Subcutaneous adipose tissue (tissue), 4 donors: ENCODE results near the gene TM4SF4. TPM values are rescaled to one million over a fixed set of nuclear protein-coding genes. Genes with fewer than 3 reads are reported as not detected.

Source experiments
- total RNA-seq, 4 donors: library from RNA; depleted of rRNA; stranded (reverse); fragments of >200 nt; gene quantifications; one replicate each; pipeline ENCODE4 v1.1.0, GENCODE V29; 2016
- TF ChIP-seq, protein P1 (sequence below): fragments of 450-650 bp; IDR thresholded peaks from one replicate; pipeline ENCODE4 v1.5.1; 2016; ENCODE audit warnings: low read depth, mild to moderate bottlenecking, control low read depth, antibody characterized with exemption, moderate library complexity

TM4SF4 gene
- total RNA-seq, 4 donors from 2014 or later: not detected

DNA sequence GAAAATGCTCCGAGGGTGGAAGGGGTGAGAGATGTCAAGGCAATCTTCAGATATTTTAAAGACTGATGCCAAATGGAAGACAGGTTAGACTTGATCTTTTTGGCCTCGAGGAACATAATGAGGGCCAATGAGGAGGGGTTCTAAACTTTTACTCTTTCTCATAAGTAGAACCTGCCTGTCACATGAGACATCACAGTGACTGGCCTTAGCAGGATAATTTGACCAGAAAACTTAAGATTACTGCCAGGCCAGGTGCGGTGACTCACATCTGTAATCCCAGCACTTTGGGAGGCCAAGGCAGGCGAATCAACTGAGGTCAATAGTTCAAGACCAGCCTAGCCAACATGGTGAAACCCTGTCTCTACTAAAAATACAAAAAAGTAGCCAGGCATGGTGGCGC lies 12.2 kb downstream of the TM4SF4 start:
- TF ChIP-seq, protein P1, sequence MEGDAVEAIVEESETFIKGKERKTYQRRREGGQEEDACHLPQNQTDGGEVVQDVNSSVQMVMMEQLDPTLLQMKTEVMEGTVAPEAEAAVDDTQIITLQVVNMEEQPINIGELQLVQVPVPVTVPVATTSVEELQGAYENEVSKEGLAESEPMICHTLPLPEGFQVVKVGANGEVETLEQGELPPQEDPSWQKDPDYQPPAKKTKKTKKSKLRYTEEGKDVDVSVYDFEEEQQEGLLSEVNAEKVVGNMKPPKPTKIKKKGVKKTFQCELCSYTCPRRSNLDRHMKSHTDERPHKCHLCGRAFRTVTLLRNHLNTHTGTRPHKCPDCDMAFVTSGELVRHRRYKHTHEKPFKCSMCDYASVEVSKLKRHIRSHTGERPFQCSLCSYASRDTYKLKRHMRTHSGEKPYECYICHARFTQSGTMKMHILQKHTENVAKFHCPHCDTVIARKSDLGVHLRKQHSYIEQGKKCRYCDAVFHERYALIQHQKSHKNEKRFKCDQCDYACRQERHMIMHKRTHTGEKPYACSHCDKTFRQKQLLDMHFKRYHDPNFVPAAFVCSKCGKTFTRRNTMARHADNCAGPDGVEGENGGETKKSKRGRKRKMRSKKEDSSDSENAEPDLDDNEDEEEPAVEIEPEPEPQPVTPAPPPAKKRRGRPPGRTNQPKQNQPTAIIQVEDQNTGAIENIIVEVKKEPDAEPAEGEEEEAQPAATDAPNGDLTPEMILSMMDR: no peak

DNA sequence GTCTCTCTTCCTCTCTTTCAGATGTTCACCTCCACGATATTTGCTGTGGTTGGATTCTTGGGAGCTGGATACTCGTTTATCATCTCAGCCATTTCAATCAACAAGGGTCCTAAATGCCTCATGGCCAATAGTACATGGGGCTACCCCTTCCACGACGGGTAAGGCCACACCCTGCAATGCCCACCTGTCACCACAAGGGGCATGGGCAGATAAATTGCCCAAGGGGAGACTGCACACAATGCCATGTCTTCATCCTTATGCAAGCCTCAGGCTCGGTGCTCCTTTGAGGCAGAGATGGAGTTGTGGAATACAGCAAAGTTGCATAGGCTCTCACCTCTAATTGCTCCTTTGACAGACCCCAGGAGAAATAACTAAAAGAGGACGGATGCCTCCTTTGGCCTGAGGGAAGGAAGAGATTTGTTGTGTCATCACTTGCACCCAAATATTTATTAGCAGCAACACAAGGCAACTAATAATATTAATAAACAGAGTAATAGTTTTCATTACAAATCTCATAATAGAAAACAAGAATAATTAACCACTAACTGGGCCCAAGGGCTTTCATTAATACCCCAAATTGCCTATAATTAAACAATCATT lies 13.2 kb downstream of the TM4SF4 start:
- TF ChIP-seq, protein P1: no peak

DNA sequence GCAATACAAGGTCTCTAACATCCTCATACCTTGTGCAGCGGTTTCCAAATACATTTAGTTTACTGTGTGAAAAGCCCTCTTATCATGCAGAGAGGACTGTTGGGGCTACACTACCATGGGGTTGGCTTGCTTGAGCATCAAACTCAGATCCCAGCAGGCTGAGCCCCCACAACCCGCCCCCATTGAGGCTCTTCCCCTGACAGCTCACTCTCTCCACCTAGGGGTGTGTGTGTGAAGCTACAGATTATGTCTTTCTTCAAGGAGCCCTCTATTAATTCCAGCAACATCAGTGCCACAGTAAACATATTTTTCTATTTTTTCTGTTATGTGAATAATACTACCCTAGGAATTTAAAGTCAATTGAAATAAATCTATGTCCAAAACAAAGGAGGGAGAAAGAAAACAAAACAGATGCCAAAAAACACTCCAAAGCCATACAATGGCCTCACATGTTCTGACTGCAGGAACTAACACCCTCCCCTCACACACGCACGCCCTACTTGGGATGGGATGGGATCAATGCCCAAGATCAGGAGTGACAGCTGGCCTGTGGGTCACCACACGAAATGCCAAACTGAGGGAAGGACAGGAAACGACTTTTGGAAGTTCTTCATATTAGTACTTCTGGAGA lies 14.7 kb downstream of the TM4SF4 start:
- TF ChIP-seq, protein P1: no peak

DNA sequence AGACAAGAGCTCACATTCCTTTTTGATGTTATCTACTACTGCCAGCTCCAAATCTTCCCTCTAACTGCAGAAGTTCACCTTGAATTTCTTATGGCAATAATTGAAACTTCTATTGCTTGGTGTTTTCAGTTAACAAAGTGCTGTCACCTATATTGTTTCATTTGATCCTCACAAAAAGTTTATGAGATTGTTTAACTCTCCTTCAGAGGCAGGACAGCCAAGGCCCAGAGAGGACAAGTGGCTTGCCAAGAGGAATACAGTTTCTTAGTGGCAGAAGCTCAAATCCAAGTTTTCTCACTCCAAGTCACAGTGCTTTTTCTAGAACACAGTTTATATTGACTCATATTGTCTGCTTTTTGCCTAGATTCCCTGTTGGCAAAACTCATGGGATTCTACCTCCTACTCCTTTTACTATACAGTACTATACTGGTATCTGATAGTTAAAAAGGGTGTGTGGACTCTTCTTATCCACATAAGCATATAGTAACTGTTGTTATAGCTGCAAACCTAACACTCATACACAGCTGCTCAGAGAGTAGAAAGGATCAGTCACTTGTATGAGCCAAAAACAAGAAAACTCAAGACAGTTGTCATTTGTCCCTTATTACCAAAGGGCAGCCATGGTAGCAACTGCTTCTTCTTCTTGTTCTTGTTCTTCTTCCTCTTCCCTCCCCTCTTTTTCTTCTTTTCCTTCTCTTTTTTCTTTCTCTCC lies 15.9 kb downstream of the TM4SF4 start:
- TF ChIP-seq, protein P1: no peak

DNA sequence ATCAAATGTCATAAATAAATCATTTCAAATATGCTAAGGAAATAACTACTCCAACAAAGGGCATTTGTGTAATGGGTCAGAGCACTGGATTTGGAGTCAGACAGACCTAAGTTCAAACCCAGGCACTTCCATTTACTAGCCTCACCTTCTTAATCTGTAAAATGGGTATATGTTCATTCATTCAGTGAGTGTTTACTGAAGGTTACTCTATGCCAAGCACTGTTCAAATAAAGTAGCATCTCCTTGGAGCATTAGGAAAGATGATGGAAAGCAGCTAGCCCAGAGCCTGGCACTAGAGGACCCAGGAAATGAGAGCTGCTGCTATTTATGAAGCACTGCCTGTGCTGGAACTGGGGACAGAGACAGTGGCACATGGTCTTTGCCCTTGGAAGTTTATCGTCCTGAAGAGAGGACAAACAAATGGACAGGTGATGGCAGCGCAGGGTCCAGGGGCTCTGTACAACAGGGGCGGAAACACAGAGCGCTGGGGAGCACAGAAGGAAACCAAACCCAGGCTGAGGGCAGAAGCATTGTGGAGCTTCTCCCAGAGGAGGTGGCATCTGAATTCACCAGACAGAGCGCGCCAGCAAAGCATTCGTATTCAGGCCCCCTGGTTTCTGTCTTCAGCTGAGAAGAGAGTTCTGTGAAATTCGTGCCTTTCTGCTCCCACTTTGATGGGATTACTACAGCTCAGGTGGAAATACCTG lies 19.0 kb downstream of the TM4SF4 start:
- TF ChIP-seq, protein P1: no peak

DNA sequence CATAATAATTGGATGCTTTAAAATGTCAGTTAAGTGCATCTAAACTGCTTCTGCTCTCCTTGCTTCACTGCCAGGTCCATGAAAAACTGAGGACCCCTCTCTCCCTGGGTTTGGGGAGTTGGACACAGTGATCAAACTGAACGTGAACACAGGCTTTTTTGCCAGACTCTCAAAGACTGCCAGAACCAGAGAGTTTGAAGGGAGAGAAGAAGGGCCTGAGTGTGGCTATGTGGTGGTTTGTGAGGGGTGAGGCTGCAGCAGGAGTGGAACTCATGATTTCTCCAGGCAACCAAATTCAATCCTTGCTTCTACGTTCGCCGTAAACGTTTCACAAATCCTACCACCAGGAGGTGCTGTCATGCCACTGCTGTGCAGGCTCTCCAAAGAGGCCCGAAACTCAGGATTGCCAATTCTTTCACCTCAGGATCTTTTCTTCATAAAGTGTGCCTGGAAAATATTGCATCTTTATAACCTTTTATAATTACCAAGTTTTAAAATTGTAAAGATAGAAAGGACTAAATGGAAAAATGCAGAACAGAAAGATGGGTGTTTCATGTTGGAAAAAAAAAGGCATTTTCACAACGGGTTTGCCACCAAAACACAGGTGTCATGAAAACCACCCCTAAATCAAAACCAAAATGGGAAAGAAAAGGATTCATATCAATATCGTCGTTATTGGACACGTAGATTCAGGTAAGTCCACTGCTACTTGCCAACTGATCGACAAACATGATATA lies 19.7 kb downstream of the TM4SF4 start:
- TF ChIP-seq, protein P1: no peak
